Hematopoietic multipotent progenitor cell treated with erythropoietin and hydrocortisone succinate and interleukin-3 and kit ligand, for 6 days (in vitro differentiated cells): Measurements from ENCODE around the gene CSTPP1.

ENCODE experiments used
- DNase-seq: peaks from one replicate; pipeline ENCODE4 v3.0.0-alpha.2; 2015

The CSTPP1 gene

DNA sequence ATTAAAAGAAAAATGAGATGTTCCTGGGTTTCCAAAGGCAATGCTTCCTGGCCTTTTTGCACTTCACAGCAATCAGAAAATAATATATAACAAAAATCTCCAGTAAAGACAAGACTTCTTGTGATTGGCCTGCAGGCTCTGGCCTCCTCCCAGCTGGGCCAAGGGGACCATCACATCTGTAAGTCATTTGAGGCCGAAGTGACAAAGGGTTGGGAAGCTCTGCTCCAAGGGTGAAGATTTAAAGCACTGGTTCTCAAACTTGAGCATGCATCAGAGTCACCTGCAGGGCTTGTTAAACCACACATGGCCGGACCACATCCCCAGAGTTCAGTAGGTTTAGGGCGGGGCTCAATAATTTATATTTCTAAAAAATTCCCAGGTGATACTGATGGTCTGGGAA is 208.0 kb downstream of the CSTPP1 start:
- no peak for DNase-seq

DNA sequence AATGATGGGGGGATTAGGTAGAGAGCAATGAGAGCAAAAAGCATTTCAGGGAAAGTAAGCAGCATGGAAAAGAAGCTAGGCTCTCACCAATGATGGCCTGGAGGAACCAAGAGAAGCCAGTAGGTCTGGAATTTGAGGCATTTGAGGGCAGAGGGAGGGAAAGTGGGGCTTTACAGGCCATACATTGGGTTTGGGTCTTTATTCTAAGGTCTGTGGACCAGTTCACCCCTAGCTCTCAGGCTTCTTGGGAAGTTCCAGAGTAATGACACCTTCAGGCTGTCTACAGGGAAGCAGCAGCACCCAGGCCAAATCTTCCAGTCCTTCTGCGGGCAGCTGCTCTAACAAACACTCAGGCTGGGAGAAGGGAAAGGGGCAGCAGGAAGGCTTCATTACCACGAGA is 210.7 kb downstream of the CSTPP1 start:
- no peak for DNase-seq

DNA sequence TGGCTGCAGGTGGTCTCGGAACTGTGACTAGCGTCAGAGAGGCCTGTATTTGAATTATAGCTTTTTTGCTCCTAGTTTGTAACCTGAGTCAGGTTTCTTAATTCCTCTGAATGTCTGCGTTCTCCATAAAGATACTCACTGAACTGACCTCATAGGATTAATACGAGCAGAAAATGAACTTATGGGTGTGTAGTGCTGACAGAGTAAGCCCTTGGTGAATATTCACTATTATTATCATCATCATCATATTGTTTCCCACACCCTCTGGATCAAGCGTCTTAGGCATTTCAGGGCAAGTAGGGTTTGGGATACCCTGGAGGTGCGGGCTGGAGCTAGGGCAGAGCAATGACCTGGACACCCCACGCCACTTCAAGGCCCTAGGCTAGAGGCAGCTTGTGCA is 211.1 kb downstream of the CSTPP1 start:
- no peak for DNase-seq

DNA sequence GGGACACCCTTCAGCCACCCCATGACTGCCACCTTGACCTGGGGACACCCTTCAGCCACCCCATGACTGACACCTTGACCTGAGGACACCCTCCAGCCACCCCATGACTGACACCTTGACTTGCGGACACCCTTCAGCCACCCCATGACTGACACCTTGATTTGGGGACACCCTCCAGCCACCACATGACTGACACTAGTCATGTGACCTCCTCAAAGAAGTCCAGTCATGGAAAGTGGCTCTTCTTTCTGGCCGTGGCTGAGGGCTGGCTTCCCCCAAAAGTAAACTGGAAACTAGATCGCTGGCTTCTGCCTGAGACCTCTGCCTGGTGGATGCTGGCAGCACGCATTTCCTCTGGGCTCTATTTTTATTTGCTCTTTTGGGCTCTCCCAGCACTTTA is 211.7 kb downstream of the CSTPP1 start:
- no peak for DNase-seq

GRCh38 chr11:47148903-47149531 is 212.5 kb downstream of the CSTPP1 start:
- no peak for DNase-seq

DNA sequence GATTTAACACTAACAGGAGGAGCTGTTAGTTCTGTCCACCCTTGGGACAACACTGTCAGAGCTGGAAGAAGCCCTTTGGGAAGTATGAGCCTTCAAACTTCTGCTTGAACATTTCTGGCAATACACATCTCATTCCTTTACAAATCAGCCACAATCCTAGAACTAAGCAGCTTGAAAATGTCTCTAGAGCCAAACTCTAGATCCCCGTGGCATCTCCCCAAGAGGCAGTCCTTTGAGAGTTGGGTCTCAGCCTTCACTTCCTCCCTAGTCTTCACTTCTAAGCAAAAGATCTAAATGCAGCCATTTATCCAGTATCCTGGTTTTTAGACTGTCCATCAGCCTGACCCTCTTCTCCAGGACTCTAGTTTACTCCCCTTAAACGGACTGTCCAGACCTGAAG is 213.2 kb downstream of the CSTPP1 start:
- no peak for DNase-seq

DNA sequence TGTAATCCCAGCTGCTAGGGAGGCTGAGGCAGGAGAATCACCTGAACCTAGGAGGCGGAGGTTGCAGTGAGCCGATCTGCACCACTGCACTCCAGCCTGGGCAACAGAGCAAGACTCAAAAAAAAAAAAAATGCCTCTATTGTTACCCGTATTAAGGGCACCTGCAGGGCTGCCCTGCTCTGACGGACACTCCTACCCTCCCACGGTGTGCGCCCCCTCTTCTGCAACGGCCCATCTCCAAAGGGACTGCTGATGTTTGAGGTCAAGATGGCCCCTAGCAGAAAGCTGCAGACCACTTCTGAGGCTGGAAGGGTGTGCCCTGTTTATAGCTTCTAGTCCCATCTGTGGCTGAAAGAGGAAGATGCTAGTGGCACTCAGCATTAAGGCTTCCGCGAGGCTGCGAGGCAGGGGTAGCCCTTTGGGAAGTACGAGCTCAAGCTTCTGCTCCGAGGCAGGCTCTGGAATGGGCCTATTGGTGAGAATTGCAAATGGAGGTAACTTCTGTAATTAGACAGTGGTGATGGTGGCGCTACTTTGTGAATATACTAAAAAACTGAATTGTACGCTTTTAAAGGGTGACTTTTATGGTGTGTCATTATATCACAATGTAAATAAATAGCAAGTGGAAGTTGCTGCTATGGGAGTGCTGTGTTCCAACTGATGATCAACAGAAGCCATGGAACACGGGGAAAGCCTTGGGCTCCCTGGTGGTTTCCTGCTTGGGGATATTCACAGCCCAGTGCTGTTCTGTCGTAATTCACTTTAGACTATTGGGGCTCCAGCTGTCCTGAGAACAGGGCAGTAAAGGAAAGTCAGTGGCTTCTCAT is 215.8 kb downstream of the CSTPP1 start:
- DNase-seq: no peak

DNA sequence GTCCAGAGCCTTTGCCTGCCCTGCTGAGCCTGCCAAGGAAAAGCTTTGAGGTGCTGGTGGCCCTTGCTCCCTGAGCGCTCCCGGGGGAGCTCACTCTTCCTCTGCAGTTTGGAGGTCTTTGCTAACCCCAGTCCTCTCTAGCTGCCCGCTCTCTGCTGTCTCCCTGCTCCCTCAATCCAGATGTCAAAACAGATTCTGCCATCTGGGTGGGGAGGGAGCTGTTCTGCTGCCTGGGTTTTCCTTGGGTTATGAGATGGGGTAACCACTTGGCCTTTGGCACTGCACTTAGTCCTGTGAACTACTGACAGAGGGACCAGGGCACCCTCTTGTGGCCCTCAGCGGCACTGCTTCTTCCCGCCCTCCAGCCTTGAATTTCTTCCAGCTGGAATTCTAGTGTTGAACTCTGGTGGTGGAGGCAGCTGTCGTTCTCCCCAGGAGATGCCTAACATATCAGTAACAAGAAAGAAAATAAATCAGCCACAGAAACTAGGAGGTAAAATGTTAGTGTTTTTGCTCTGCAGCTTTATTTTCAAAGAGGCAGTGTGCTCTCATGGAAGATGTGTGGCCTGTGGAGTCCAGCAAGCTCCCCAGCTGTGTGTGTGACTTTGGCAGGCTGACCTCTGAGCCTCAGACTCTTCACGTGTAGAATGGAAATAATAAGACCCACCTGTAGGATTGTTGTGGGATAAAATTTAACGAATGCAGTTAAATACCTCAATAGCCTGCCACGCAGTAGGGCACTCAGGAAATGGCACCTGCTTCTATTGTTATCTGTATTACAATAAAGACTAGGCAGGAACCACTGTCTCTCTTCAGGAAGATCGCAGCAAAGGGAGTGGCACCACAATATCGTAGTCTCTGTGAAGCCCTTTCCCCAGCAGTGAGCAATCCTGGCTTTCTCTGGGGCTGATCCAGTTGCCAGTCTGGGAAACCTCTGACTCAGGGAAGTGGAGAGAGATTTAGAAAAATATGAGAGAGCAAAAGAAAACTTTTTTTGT is 216.7 kb downstream of the CSTPP1 start:
- DNase-seq: peak; percentile 86

DNA sequence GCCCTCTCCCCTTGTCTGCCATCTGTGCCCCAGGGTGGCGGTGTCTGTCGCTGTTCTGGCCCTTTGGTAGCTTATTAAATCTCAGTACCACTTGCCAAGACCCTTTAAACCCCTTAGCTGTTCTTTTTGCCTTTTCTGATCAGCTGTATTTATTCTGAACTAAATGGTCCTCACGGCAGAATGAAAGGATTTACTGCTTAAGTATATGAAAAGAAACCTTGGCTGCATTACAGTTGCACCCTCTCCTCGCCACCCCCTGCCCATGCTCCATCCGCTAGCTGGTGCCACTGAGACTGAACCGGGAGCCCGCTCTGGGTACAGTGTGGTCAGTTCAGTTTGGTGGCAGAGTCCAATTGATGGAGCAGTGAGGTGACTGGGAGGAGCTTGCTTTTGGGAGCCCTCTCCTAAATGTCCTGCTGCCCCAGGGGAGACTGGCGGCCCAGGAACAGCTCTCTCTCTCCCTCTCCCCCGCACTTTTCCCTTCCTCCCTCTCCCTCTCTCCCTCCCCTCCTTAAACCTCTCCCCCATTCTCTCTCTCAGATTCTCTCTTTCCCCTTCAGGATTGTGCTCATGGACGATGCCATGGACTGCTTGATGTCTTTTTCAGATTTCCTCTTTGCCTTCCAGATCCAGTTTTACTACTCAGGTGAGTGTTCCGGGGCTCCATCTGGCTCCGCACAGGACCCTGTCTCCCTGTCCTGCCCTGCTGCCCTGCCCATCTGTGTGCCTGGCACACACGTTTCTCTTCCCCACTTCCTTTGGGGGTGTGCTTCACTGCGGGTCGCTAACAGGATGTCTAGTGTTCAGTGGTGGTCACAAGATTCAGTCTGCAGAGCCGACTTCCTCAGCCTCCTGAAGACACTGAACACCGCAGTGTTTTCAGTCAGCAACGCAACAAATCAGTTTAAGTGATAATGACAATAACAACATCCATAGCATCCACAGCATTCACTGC is 218.3 kb downstream of the CSTPP1 start:
- DNase-seq: peak; percentile 29

- DNase-seq: no peak
These were observed 219.3 kb downstream of the CSTPP1 start for GRCh38 chr11:47155879-47156278.

- DNase-seq: no peak
These were observed 219.8 kb downstream of the CSTPP1 start for GRCh38 chr11:47156333-47156732.

DNA sequence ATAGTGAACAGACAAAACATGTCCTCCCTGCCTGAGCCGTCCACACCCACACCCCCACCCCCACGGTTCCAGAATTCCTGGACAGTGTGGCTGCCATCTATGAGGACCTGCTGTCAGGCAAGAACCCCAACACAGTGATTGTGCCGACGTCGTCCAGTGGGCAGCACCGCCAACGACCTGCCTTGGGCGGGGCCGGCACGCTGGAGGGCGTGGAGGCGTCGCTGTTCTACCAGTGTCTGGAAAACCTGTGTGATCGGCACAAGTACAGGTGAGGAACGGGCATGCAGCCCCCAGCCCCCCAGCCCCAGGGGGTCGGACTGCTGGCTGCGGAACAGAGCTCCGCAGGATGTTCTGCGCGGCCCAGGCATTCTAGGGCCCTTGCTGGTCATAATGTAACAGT is 220.4 kb downstream of the CSTPP1 start:
- no peak for DNase-seq

DNA sequence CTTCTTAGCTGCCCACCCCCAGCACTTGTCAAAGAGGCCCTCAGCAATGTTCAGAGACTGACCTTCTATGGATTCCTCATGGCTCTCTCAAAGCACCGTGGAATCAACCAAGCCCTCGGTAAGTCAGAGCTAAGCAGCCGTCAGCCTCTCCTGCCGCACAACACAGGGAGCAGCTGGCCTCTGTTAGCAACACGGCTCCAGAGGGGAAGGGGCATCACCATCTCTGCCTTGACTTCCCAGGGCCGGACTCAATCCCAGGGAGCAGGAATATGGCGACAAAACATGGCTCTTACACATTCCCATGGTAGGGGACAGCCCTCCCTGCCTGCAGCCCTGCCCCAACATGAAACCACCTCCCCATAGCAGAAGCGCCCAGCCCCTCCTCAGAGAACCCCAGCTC is 221.2 kb downstream of the CSTPP1 start:
- DNase-seq: no peak

GRCh38 chr11:47158242-47158641 is 221.7 kb downstream of the CSTPP1 start:
- no peak for DNase-seq

GRCh38 chr11:47160753-47161133 is 224.2 kb downstream of the CSTPP1 start:
- DNase-seq: no peak

- peak; percentile 88 for DNase-seq
These were observed 224.7 kb downstream of the CSTPP1 start for GRCh38 chr11:47161134-47161854.

DNA sequence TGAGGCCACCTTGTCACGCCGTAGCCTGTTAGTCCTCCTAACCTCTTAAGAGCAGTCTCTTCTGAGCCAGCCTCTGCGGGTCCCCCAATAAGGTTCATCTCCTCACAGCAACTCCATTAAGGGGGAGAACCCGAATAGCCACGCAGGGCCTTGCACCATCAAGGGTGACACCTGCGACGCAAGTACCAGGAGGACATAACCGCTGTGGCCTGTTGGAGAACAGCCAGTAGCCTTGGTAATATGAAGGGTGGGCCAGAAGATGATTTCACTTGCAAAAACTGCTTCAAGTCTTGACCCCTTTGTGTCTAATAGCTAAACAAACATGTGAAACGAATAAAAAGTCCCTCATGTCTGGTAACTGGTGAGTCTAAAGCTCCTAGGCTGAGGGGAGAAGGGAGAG is 225.3 kb downstream of the CSTPP1 start:
- no peak for DNase-seq

- no peak for DNase-seq
These were observed 225.9 kb downstream of the CSTPP1 start for GRCh38 chr11:47162426-47162825.

DNA sequence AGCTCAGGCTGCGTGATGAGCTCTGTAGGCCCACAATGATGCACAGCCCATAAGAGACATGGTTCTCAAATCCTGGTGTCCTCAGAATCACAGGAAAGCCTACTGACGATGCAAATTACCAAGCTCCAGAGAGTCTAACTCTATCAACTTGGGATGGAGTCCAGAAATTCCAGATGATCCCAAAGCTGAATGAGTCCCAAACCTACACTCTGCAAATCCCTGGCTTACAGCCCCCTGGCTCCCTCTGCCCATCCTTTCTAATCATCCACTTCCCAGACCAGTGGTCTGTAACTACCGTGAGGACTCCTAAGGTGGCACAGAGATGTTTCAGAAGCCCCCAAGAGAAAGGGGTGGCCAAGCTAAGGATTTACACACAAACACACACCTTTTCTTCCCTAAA is 226.6 kb downstream of the CSTPP1 start:
- no peak for DNase-seq

- DNase-seq: no peak
These were observed 227.3 kb downstream of the CSTPP1 start for GRCh38 chr11:47163898-47164297.

GRCh38 chr11:47164321-47164720 is 227.8 kb downstream of the CSTPP1 start:
- no peak for DNase-seq
